ENCODE data around the gene TMEM154.
A peak's percentile ranks its signal among the peaks of the same experiment; 100 is the strongest.

TMEM154 gene

DNA sequence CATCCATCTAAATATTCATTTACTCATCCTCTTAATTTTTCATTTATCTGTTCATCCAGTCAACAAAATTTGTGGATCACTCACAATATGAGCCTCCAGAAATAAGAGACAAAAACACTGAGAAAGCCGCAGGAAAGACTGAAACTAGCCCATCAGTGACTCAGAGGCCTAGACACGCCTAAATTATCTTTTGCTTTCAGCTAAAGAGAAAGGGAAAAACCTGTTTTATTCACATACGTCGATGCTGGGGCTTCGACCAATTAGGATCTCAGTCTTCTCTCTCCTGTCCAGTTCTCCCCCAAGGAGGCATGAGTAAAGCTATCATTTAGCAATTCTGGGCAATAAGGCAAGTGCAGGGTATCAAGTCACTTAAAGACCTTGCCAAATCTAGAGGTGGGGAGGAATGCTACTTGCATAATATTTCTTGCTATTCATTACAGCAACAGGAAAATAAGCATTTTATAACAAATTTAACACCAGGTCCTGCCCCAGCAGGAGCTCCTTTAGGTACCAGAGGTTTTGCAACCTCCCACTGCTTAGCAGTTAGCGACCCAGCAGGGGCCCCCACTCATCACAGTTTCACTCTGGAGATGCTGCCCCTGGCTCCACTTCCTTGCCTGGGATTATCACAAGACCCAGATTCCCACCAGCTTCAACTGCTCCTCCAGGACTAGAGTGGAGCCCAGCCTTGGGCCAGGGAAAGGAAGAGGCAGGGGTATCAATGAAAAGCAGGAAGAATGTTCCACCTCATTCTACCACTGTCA, 30.1 kb upstream of the TMEM154 start:
- Histone ChIP-seq H3K4me1 (ENCODE audit: insufficient read depth, low read length) (peaks cover 39% of the 10 kb centered on the region), H3K9me3 (ENCODE audit: insufficient read depth, low read depth, low read length) (no peaks in the 10 kb centered on the region), H3K4me3 (ENCODE audit: low read length) (no peak overlapping the region), H3K36me3 (ENCODE audit: insufficient read depth, low read length) (no peaks in the 10 kb centered on the region), H3K27me3 (ENCODE audit: insufficient read depth, low read length) (no peaks in the 10 kb centered on the region), H3K27ac (ENCODE audit: low read depth, low read length) (no peak overlapping the region), H3K9ac (ENCODE audit: low read depth, low read length) (no peak overlapping the region)
- 54% methylated on average over 6 of the region's 6 CpGs for WGBS

DNA sequence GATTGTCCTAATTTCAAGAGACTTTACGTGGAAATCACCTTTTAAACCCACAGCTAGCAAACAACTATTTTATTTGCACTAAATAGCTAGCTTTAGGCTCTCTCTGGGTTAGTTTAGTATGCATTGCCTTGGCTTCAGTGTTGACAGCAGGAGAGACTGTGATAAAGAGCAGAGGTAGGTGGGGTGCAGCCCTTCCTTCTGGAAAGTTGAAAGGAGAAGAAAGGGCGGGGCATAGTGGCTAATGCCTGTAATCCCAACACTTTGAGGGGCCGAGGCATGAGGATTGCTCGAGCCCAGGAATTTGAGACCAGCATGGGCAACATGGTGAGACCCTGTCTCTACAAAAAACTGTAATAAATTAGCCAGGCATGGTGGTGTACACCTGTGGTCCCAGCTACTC, 29.0 kb upstream of the TMEM154 start:
- H3K4me3 ChIP-seq (ENCODE audit: low read length): no peak overlapping the region
- 68% methylated on average over 4 of the region's 4 CpGs for WGBS
- no peaks in the 10 kb centered on the region for H3K9me3 ChIP-seq (ENCODE audit: insufficient read depth, low read depth, low read length)
- H3K36me3 ChIP-seq (ENCODE audit: insufficient read depth, low read length): no peaks in the 10 kb centered on the region
- peaks cover 36% of the 10 kb centered on the region for H3K4me1 ChIP-seq (ENCODE audit: insufficient read depth, low read length)
- H3K27me3 ChIP-seq (ENCODE audit: insufficient read depth, low read length): no peaks in the 10 kb centered on the region
- no peak overlapping the region for H3K27ac ChIP-seq (ENCODE audit: low read depth, low read length)
- H3K9ac ChIP-seq (ENCODE audit: low read depth, low read length): no peak overlapping the region

DNA sequence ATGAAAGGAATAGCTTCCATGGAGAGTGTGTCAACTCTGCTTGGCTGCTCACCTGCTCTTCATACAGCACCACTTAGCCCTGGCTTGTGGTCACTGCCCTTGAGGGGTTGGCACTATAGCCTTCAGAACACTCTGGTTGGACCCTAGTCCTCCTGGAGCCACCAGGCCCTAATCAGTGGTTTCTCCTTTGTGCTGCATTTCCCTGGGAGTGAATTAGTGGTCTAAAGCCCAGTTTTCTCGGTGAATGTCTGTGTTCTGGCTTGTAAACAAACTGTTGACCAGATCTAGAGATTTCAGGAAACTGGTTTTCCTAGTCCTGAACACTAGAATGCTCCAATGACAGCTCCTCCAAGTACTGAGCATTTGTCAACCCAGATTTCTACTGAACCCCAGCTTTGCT, 28.6 kb upstream of the TMEM154 start:
- no peaks in the 10 kb centered on the region for H3K9me3 ChIP-seq (ENCODE audit: insufficient read depth, low read depth, low read length)
- H3K4me1 ChIP-seq (ENCODE audit: insufficient read depth, low read length): peaks cover 36% of the 10 kb centered on the region
- H3K27ac ChIP-seq (ENCODE audit: low read depth, low read length): no peak overlapping the region
- no peaks in the 10 kb centered on the region for H3K36me3 ChIP-seq (ENCODE audit: insufficient read depth, low read length)
- 88% methylated on average over 1 of the region's 1 CpG for WGBS
- H3K4me3 ChIP-seq (ENCODE audit: low read length): no peak overlapping the region
- no peaks in the 10 kb centered on the region for H3K27me3 ChIP-seq (ENCODE audit: insufficient read depth, low read length)
- no peak overlapping the region for H3K9ac ChIP-seq (ENCODE audit: low read depth, low read length)

DNA sequence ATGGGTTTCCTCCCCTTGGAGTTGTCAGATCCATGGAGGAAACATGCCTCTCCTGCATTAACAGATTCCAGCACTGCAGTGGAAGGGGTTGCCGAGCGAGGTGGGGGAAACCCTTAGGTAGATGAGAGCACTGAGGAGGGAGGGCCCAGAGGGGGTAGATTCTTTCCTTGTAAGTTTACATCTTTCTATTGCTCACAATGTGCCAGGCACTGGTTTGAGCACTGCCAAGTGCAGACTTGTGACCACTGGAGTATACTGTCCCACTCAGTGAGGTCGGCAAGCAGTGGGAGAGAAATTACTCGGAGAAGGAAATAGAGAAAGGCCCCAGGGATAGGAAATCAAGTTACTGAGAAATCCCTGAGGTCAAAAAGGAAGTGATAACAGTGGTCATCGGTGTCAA, 27.8 kb upstream of the TMEM154 start:
- no peak overlapping the region for H3K9ac ChIP-seq (ENCODE audit: low read depth, low read length)
- H3K27ac ChIP-seq (ENCODE audit: low read depth, low read length): no peak overlapping the region
- no peak overlapping the region for H3K4me3 ChIP-seq (ENCODE audit: low read length)
- H3K4me1 ChIP-seq (ENCODE audit: insufficient read depth, low read length): peaks cover 36% of the 10 kb centered on the region
- peaks cover 2% of the 10 kb centered on the region; the same call in 1 of the 2 replicates for H3K9me3 ChIP-seq (ENCODE audit: insufficient read depth, low read depth, low read length)
- 90% methylated on average over 5 of the region's 5 CpGs for WGBS
- H3K36me3 ChIP-seq (ENCODE audit: insufficient read depth, low read length): no peaks in the 10 kb centered on the region
- H3K27me3 ChIP-seq (ENCODE audit: insufficient read depth, low read length): no peaks in the 10 kb centered on the region

DNA sequence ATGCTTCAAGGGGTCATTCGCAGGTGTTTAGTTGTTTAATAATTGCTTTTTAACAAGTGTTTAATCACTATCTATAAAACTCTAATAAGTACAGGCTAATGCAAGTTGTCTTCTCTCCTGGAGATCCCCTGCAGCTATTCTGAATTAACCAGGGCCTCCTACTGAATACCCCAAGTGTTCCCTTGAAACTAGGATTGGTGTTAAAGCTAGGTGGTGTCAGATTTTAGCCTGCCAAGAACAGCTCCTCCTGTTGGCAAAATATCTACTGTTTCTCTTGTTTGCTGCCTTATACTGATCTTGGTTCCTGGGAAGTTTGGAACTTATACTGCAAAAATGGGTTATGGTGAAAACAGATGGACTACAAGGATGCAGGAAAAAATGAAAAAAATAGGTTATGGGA, 26.1 kb upstream of the TMEM154 start:
- 67% methylated on average over 1 of the region's 1 CpG for WGBS
- H3K36me3 ChIP-seq (ENCODE audit: insufficient read depth, low read length): no peaks in the 10 kb centered on the region

DNA sequence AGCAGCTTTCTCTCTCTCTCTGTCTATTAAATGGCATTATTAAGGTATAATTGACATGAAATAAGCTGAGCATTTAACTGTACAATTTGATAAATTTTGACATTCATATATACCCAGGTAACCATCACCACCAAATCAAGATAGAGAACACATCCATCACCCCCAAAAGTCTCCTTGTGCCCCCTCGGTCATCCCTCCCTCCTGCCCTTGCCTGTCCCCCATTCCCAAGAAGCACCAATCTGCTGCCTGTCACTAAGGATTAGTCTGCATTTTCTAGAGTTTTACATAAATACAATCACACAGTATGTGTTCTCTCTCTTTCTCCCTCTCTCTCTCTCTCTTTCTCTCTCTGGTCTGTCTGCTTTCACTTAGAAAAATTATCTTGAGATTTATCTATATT, 25.0 kb upstream of the TMEM154 start:
- H3K4me3 ChIP-seq (ENCODE audit: low read length): no peak overlapping the region
- 72% methylated on average over 1 of the region's 1 CpG for WGBS
- no peaks in the 10 kb centered on the region for H3K36me3 ChIP-seq (ENCODE audit: insufficient read depth, low read length)
- no peak overlapping the region for H3K27ac ChIP-seq (ENCODE audit: low read depth, low read length)
- peaks cover 2% of the 10 kb centered on the region; the same call in 1 of the 2 replicates for H3K9me3 ChIP-seq (ENCODE audit: insufficient read depth, low read depth, low read length)
- no peak overlapping the region for H3K9ac ChIP-seq (ENCODE audit: low read depth, low read length)
- no peaks in the 10 kb centered on the region for H3K27me3 ChIP-seq (ENCODE audit: insufficient read depth, low read length)
- H3K4me1 ChIP-seq (ENCODE audit: insufficient read depth, low read length): peaks cover 43% of the 10 kb centered on the region

More for the DNA sequence above, 26.1 kb upstream of the TMEM154 start:
- Histone ChIP-seq H3K4me3 (ENCODE audit: low read length) (no peak overlapping the region), H3K9ac (ENCODE audit: low read depth, low read length) (no peak overlapping the region), H3K27ac (ENCODE audit: low read depth, low read length) (no peak overlapping the region), H3K4me1 (ENCODE audit: insufficient read depth, low read length) (peaks cover 44% of the 10 kb centered on the region), H3K9me3 (ENCODE audit: insufficient read depth, low read depth, low read length) (peaks cover 2% of the 10 kb centered on the region; the same call in 1 of the 2 replicates), H3K27me3 (ENCODE audit: insufficient read depth, low read length) (no peaks in the 10 kb centered on the region)

DNA sequence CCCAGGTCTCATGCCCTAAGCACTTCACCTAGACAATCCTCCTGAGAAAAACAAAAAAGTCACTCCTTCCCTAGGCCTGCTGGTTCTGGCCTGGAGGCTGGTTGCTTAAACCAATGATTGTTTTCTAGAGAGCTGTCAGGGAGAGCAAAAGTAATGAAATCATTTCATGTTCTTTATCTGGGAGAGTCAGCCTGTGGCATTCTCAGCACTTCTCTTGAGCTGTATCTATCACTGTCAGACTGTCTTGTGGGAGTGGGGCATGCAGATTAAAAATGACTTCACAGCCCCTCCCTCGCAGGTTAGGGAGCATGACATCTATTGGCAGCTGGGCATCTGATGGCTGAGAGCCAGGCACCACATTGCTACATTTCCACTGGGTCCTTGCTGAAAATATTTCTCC, 20.4 kb upstream of the TMEM154 start:
- Histone ChIP-seq H3K27ac (ENCODE audit: low read depth, low read length) (peak overlapping the region; percentile 76; the same call in 1 of the 2 replicates), H3K9ac (ENCODE audit: low read depth, low read length) (no peak overlapping the region), H3K36me3 (ENCODE audit: insufficient read depth, low read length) (no peaks in the 10 kb centered on the region), H3K4me3 (ENCODE audit: low read length) (peak overlapping the region; percentile 45), H3K9me3 (ENCODE audit: insufficient read depth, low read depth, low read length) (peaks cover 2% of the 10 kb centered on the region; the same call in 1 of the 2 replicates), H3K4me1 (ENCODE audit: insufficient read depth, low read length) (peaks cover 52% of the 10 kb centered on the region), H3K27me3 (ENCODE audit: insufficient read depth, low read length) (no peaks in the 10 kb centered on the region)
- WGBS: 13% methylated on average over 1 of the region's 1 CpG

DNA sequence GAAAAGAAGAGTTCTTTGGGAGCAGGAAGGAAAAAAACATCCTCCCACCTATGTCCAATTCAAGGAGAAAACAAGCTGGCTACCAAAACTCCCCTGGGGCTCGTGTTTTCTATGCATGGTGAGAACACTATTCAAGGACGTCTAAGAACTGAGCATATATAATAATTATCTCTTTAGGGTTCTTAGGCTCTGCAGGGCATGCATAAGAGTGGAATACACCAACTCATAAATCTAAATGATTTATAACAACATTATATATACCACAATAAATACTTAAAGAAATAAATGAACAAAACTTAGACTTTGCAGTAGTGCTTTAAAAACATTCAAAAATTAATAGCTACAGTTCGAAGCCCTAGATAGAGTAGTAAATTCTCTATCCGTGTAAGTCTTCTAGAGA, 19.5 kb upstream of the TMEM154 start:
- no peaks in the 10 kb centered on the region for H3K27me3 ChIP-seq (ENCODE audit: insufficient read depth, low read length)
- H3K36me3 ChIP-seq (ENCODE audit: insufficient read depth, low read length): no peaks in the 10 kb centered on the region
- peaks cover 2% of the 10 kb centered on the region; the same call in 1 of the 2 replicates for H3K9me3 ChIP-seq (ENCODE audit: insufficient read depth, low read depth, low read length)
- no peak overlapping the region for H3K9ac ChIP-seq (ENCODE audit: low read depth, low read length)
- no peak overlapping the region for H3K4me3 ChIP-seq (ENCODE audit: low read length)
- 72% methylated on average over 2 of the region's 4 CpGs for WGBS
- peak overlapping the region; percentile 76; the same call in 1 of the 2 replicates for H3K27ac ChIP-seq (ENCODE audit: low read depth, low read length)
- peaks cover 47% of the 10 kb centered on the region for H3K4me1 ChIP-seq (ENCODE audit: insufficient read depth, low read length)

DNA sequence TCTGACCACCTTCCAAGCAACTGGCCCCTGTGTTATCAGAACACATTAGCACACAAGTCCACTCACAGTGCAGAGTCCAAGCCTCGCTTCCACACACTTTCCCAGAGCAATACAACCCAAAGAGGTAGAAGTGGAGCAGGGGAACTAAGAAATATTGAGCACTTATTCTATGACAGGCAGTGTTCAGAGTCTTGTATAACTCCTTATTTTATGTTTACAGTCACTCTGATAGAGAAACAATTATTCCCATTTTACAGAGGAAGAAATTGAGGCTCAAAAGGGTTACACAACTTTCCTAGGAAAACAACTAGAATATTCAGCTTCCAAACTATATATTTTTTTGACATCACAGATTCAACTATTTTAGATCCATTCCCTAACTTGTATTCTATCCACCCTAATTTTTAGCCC, 18.3 kb upstream of the TMEM154 start:
- WGBS: 0% methylated on average over 1 of the region's 1 CpG
- no peak overlapping the region for H3K4me3 ChIP-seq (ENCODE audit: low read length)
- no peaks in the 10 kb centered on the region for H3K36me3 ChIP-seq (ENCODE audit: insufficient read depth, low read length)
- peaks cover 2% of the 10 kb centered on the region; the same call in 1 of the 2 replicates for H3K9me3 ChIP-seq (ENCODE audit: insufficient read depth, low read depth, low read length)
- H3K9ac ChIP-seq (ENCODE audit: low read depth, low read length): no peak overlapping the region
- no peaks in the 10 kb centered on the region for H3K27me3 ChIP-seq (ENCODE audit: insufficient read depth, low read length)
- peaks cover 47% of the 10 kb centered on the region for H3K4me1 ChIP-seq (ENCODE audit: insufficient read depth, low read length)
- H3K27ac ChIP-seq (ENCODE audit: low read depth, low read length): no peak overlapping the region

DNA sequence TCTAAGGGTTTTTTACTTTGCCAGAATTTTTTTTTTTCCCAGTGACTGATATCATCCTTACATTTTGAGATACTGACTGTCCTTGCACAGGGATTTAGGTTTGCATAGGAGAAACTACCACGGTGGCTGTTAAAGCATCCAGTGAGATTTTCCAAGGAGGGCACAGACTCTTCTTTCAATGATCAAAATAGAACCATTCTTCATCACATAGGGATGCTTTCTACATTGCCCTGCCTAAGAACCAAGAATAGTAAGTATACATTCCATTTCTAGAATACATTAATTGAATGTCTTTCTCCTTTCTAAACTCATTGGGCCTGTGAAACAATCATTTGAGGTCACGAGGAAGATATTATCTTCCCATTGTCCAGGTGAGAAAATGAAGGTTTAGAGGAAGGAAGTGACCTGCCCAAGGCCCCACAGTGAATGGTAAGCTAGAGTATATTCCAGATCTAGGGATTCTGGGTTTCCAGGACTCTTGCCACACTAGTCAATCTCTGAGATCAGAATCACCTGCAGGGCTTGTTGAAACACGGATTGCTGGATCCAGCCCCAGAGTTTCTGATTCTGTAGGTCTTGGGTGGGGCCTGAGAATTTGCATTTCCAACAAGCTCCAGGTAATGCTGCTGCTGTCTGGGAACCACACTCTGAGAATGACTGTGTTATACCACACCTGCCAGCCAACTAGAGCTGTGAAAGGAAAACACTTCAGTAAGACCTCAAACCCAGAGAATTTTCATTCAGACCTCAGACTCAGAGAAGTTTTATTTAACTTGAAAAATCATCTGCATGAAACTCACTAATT, 17.7 kb upstream of the TMEM154 start:
- Histone ChIP-seq H3K36me3 (ENCODE audit: insufficient read depth, low read length) (no peaks in the 10 kb centered on the region), H3K9ac (ENCODE audit: low read depth, low read length) (no peak overlapping the region), H3K4me3 (ENCODE audit: low read length) (no peak overlapping the region), H3K27ac (ENCODE audit: low read depth, low read length) (no peak overlapping the region), H3K9me3 (ENCODE audit: insufficient read depth, low read depth, low read length) (no peaks in the 10 kb centered on the region), H3K27me3 (ENCODE audit: insufficient read depth, low read length) (no peaks in the 10 kb centered on the region), H3K4me1 (ENCODE audit: insufficient read depth, low read length) (peaks cover 47% of the 10 kb centered on the region)
- WGBS: 78% methylated on average over 3 of the region's 3 CpGs

DNA sequence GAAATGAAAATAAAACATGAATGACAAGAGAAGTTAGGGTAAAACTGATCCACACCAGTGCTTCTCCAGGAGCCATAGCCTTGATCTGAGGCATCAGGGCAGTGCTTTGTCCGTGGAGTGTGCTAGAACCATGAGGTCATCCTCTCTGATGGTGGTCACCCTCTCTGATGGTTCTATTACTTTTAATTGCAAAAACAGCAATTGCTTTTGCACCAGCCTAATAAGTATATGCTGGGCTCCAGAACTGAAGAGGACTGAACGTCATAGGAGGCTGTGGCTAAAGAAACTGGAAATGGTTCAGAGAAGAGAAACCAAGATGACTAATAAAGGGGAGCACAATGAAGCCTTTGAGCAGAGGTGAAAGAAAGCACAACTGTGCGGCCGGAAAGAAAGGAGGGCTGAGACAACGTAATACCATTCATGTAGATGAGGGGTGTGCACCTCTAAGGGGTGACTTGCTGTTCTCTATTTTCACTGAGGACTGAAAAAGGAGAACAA, 17.0 kb upstream of the TMEM154 start:
- H3K9ac ChIP-seq (ENCODE audit: low read depth, low read length): no peak overlapping the region
- H3K27ac ChIP-seq (ENCODE audit: low read depth, low read length): no peak overlapping the region
- no peaks in the 10 kb centered on the region for H3K27me3 ChIP-seq (ENCODE audit: insufficient read depth, low read length)
- H3K36me3 ChIP-seq (ENCODE audit: insufficient read depth, low read length): no peaks in the 10 kb centered on the region
- peaks cover 42% of the 10 kb centered on the region for H3K4me1 ChIP-seq (ENCODE audit: insufficient read depth, low read length)
- no peaks in the 10 kb centered on the region for H3K9me3 ChIP-seq (ENCODE audit: insufficient read depth, low read depth, low read length)
- no peak overlapping the region for H3K4me3 ChIP-seq (ENCODE audit: low read length)
- WGBS: 84% methylated on average over 5 of the region's 5 CpGs
